Stimulated activated naive CD8-positive, alpha-beta T cell treated with anti-CD3 and anti-CD28 coated beads, Interleukin-15, amount 100 ng/mL, for 72 hours (primary cell): ENCODE results near the gene TBCCD1.
A peak's percentile ranks its signal among the peaks of the same experiment; 100 is the strongest.
"Not testable (repeated sequence)": the region's sequence is repeated elsewhere in the genome, so short reads cannot be mapped to it uniquely, and the experiment has no call there.

Source experiments
- ATAC-seq: fragments of 150-1000 bp; cut with Tn5 transposase; 2 replicates; pipeline ENCODE4 v1.10.0; 2021; ENCODE audit warnings: mild to moderate bottlenecking, moderate library complexity
- DNase-seq, 2 donors: peaks; one replicate each; pipeline ENCODE4 v3.0.0; 2021 to 2022
- H3K27ac Mint-ChIP-seq, 2 donors: one replicate each; pipeline ENCODE4 v1.8.0; 2022; ENCODE audit warnings: mild to moderate bottlenecking in 2 of 2, mixed read lengths in 2 of 2, moderate library complexity in 2 of 2
- H3K27me3 Mint-ChIP-seq: one replicate; pipeline ENCODE4 v1.8.0; 2022; ENCODE audit warnings: mixed read lengths
- H3K4me1 Mint-ChIP-seq: one replicate; pipeline ENCODE4 v1.8.0; 2022; ENCODE audit warnings: mild to moderate bottlenecking, mixed read lengths
- H3K4me3 Mint-ChIP-seq, 2 donors: one replicate each; pipeline ENCODE4 v1.8.0; 2022; ENCODE audit warnings: mild to moderate bottlenecking in 2 of 2, mixed read lengths in 2 of 2, moderate library complexity in 1 of 2
- H3K9me3 Mint-ChIP-seq, 2 donors: one replicate each; pipeline ENCODE4 v1.8.0; 2022; ENCODE audit warnings: mixed read lengths in 2 of 2

The TBCCD1 gene

GRCh38 chr3:186540221-186540834, 26.8 kb downstream of the TBCCD1 start:
- H3K9me3 Mint-ChIP-seq: no peaks in the 10 kb centered on the region
- H3K27ac Mint-ChIP-seq: peak overlapping the region in 1 of 2 donors; percentile 75
- no peaks in the 10 kb centered on the region for H3K27me3 Mint-ChIP-seq
- DNase-seq (peak; percentile 77 to 83), ATAC-seq (peak; percentile 84)
- H3K4me1 Mint-ChIP-seq: peaks cover 63% of the 10 kb centered on the region
- peak overlapping the region in 1 of 2 donors; percentile 67 for H3K4me3 Mint-ChIP-seq

DNA sequence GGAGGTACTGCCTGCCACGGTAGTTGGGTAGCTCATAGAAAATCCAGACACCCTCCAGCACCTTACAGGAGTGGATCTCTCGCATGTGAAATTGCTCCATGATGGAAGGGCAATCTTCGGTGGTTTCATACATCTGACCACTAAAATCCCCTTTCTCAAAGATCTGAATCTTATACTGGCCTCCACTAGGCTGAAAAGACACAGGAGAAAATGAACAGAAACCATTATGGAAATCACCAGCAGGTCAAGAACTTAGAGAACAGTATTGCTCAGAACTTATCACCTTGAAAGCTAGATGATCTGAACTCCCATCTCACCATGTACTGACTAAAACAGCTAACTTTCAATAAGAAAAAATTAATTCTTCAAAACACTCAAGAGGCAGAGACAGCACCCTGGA, 28.4 kb downstream of the TBCCD1 start:
- DNase-seq (no peak), ATAC-seq (no peak)
- Mint-ChIP-seq H3K4me1 (peaks cover 78% of the 10 kb centered on the region), H3K4me3 (no peak overlapping the region), H3K27ac (peak overlapping the region in 1 of 2 donors; percentile 33), H3K27me3 (no peaks in the 10 kb centered on the region), H3K9me3 (no peaks in the 10 kb centered on the region)

GRCh38 chr3:186536883-186537844, 30.0 kb downstream of the TBCCD1 start:
- no peaks in the 10 kb centered on the region for H3K9me3 Mint-ChIP-seq
- DNase-seq: no peak
- no peaks in the 10 kb centered on the region for H3K27me3 Mint-ChIP-seq
- H3K4me3 Mint-ChIP-seq: peak overlapping the region in 1 of 2 donors; percentile 34
- H3K4me1 Mint-ChIP-seq: peaks cover 94% of the 10 kb centered on the region
- peak overlapping the region in 1 of 2 donors; percentile 10 for H3K27ac Mint-ChIP-seq
- ATAC-seq: no peak

DNA sequence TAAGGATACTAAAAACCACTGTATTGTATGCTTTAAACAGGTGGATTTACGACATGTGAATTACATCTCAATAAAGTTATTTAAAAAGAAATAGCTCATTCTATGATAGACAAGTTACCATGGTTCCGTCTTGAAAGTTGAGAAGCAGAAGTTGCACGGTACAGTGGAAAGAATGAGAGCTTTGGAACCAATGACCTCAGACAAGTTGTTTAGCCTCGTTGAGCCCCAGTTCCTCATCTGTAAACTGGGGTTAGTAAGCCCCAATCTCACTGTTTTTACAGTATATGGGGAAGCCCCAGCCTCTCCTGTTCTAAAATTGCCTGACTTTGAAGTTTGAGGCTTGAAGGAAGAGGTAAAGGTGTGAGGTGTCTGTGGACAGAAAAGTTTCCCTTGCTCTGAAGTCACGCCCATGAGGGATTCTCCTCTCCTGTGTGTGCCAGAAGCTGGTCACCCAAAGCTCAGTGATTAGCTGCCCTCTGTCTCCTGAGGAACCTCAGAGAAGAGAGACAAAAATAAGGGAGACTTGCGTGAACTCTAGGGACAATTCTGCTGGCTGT, 32.9 kb downstream of the TBCCD1 start:
- peak overlapping the region; percentile 83 to 84 for H3K4me3 Mint-ChIP-seq

DNA sequence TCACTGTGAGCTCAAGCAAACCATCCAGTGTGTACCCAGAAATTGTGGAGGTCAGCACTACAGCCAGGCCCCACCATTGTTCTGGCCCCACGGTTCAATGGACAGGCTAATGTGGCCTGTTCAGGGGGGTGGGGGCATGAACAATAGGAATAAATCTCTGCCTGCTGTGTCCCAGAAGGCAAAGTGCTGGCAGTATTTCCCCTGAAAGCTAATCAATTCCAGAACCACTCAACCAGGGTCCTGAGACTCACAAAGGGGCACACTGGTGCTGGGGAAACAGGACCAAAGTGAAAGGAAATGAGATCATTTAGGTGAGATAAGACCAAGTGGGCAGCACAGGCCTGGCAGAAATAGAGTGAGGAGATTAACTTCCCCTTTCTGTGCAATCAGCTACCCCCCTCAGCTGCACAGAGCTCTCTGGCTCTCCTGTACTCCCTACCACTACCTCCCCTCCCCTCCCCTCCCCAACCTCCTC, 34.5 kb downstream of the TBCCD1 start:
- H3K4me3 Mint-ChIP-seq: peak overlapping the region in 1 of 2 donors; percentile 57
- peaks cover 91% of the 10 kb centered on the region for H3K4me1 Mint-ChIP-seq
- no peaks in the 10 kb centered on the region for H3K9me3 Mint-ChIP-seq
- peak overlapping the region; percentile 63 to 88 for H3K27ac Mint-ChIP-seq
- no peaks in the 10 kb centered on the region for H3K27me3 Mint-ChIP-seq
- ATAC-seq (no peak), DNase-seq (peak in 1 of 2 donors; percentile 19)

More for the DNA sequence above, 32.9 kb downstream of the TBCCD1 start:
- H3K4me1 Mint-ChIP-seq: peaks cover 97% of the 10 kb centered on the region
- DNase-seq (peak; percentile 59 to 82), ATAC-seq (peak; percentile 91)
- H3K9me3 Mint-ChIP-seq: no peaks in the 10 kb centered on the region
- H3K27ac Mint-ChIP-seq: peak overlapping the region; percentile 98
- no peaks in the 10 kb centered on the region for H3K27me3 Mint-ChIP-seq

- H3K27me3 Mint-ChIP-seq, H3K27ac Mint-ChIP-seq, DNase-seq, H3K9me3 Mint-ChIP-seq, H3K4me3 Mint-ChIP-seq, ATAC-seq: not testable (repeated sequence)
- peaks cover 82% of the 10 kb centered on the region for H3K4me1 Mint-ChIP-seq
These were observed 35.4 kb downstream of the TBCCD1 start for GRCh38 chr3:186531694-186532093.

GRCh38 chr3:186530415-186530814, 36.7 kb downstream of the TBCCD1 start:
- H3K4me1 Mint-ChIP-seq: peaks cover 76% of the 10 kb centered on the region
- no peak overlapping the region for H3K4me3 Mint-ChIP-seq
- DNase-seq (no peak), ATAC-seq (no peak)
- no peak overlapping the region for H3K27ac Mint-ChIP-seq
- H3K9me3 Mint-ChIP-seq: no peaks in the 10 kb centered on the region
- no peaks in the 10 kb centered on the region for H3K27me3 Mint-ChIP-seq

DNA sequence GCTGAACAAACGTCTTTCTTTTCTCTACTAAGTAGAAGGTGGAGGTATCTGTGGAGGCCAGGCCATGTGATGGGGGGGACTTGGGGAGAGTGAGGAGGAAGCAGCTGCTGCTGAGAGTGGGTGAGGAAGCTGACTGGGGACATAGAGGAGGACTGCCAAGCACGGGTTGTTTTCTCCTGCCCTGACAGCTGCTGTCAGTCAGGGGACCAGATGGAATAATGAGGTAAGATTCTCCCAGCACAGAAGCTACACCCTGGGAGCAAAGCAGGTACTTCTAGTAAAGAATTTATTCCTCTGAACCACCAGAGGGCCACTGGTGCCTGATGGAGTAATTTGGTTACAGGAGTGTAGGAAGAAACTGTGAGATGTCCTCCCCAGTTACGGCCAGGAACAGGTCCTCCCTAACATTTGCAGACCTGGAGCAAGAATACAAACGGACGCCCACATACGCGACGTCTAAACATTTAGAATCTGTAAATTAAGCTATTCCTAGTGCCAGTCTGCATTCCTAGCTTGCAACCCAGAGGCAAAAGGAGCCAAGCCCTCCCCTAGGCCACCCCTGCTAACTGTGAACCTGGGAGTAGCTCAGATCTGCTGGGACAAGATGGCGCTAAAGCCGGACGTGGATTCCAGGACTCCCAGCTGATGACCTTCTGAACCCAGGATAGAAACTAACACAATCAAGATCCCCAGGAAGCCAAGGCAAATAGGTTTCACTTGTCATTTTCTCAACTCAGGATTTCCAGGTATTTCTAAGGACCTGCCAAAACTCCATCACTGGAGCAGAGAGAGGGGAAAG, 37.7 kb downstream of the TBCCD1 start:
- Mint-ChIP-seq H3K9me3 (no peaks in the 10 kb centered on the region), H3K4me3 (no peak overlapping the region), H3K4me1 (peaks cover 66% of the 10 kb centered on the region), H3K27me3 (no peaks in the 10 kb centered on the region), H3K27ac (no peak overlapping the region)
- DNase-seq (no peak), ATAC-seq (no peak)

- DNase-seq (peak in 1 of 2 donors; percentile 30), ATAC-seq (peak; percentile 42)
- peaks cover 45% of the 10 kb centered on the region for H3K4me1 Mint-ChIP-seq
- H3K4me3 Mint-ChIP-seq: no peak overlapping the region
- no peaks in the 10 kb centered on the region for H3K27me3 Mint-ChIP-seq
- no peaks in the 10 kb centered on the region for H3K9me3 Mint-ChIP-seq
- no peak overlapping the region for H3K27ac Mint-ChIP-seq
These were observed 40.9 kb downstream of the TBCCD1 start for GRCh38 chr3:186526256-186526606.

DNA sequence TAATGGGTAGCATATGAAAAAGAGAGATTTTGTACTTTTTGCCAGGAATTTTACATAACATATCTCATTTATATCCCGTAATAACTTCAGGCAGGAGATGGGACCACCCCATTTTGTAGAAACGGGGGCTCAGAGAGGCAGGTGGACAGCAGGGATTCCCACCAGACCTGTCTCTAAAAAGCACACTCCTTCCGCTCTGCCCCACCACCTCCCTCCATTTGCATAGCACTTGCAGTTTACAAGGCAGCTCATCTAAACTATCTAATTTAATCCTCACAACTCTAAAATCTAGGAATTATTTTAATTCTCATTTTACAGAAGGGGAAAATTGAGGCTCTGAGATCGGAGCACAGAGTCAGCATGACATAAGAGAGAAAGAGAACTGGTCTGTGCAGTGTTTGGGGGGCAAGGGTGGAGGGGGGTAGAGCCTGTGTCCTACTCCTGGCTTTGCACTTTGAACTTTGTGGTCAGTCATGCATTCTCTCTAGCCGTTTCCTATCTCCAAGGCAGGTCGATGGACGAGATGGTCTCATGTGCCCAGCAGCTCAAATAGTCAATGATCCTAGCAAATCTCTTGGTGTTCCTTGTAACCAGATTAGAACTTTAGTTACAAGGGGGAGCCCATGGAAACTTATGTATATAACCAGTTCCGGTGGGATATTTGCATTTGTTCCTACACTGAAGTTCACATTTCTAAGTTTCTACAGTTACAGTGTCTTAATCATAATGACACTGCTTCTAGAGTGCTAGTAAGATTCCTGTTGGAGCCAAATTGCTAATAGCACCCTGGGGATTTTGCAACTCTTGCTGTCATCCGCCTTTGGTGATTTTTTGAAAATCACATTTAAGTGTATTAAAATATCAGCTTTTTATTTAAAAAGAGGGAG, 41.5 kb downstream of the TBCCD1 start:
- H3K27ac Mint-ChIP-seq: no peak overlapping the region
- peaks cover 46% of the 10 kb centered on the region for H3K4me1 Mint-ChIP-seq
- no peaks in the 10 kb centered on the region for H3K9me3 Mint-ChIP-seq
- ATAC-seq (no peak), DNase-seq (no peak)
- no peaks in the 10 kb centered on the region for H3K27me3 Mint-ChIP-seq
- H3K4me3 Mint-ChIP-seq: no peak overlapping the region

- H3K27ac Mint-ChIP-seq: no peak overlapping the region
- no peaks in the 10 kb centered on the region for H3K9me3 Mint-ChIP-seq
- DNase-seq: no peak
- ATAC-seq: no peak
- peaks cover 42% of the 10 kb centered on the region for H3K4me1 Mint-ChIP-seq
- H3K4me3 Mint-ChIP-seq: no peak overlapping the region
- H3K27me3 Mint-ChIP-seq: no peaks in the 10 kb centered on the region
These were observed 42.5 kb downstream of the TBCCD1 start for GRCh38 chr3:186524616-186525015.

DNA sequence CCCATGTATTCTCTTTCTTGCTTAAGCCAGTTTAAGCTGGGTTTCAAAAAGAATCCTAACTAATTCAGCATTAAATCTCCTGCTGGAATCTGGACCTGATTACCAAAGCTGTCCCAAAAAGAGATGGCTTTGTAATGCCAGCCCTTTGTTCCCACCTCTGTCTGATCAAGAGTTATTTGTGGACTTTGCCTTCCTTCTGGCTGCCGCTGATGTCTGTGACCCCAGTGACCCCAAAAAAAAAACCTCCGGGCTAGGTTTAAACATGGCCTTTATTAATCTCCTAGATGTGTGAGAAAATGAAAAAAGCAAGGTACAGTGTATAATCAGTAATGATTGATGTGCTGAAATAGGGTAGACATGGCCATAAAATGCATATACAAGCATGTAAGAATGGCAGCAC, 43.7 kb downstream of the TBCCD1 start:
- Mint-ChIP-seq H3K27ac (no peak overlapping the region), H3K4me3 (no peak overlapping the region), H3K27me3 (no peaks in the 10 kb centered on the region), H3K9me3 (no peaks in the 10 kb centered on the region), H3K4me1 (peaks cover 42% of the 10 kb centered on the region)
- ATAC-seq (no peak), DNase-seq (no peak)

GRCh38 chr3:186523022-186523421, 44.1 kb downstream of the TBCCD1 start:
- no peaks in the 10 kb centered on the region for H3K9me3 Mint-ChIP-seq
- no peaks in the 10 kb centered on the region for H3K27me3 Mint-ChIP-seq
- ATAC-seq: no peak
- no peak for DNase-seq
- peaks cover 45% of the 10 kb centered on the region for H3K4me1 Mint-ChIP-seq
- no peak overlapping the region for H3K4me3 Mint-ChIP-seq
- no peak overlapping the region for H3K27ac Mint-ChIP-seq
